COLO829 (cell line): ENCODE measurements around the gene HSPB6.
"Not testable (repeated sequence)": the region's sequence is repeated elsewhere in the genome, so short reads cannot be mapped to it uniquely, and the experiment has no call there.

Source experiments
- DNase-seq: peaks from one replicate; pipeline ENCODE4 v3.0.0; 2012; ENCODE audit warnings: low spot score

Gene HSPB6, protein sequence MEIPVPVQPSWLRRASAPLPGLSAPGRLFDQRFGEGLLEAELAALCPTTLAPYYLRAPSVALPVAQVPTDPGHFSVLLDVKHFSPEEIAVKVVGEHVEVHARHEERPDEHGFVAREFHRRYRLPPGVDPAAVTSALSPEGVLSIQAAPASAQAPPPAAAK

DNA sequence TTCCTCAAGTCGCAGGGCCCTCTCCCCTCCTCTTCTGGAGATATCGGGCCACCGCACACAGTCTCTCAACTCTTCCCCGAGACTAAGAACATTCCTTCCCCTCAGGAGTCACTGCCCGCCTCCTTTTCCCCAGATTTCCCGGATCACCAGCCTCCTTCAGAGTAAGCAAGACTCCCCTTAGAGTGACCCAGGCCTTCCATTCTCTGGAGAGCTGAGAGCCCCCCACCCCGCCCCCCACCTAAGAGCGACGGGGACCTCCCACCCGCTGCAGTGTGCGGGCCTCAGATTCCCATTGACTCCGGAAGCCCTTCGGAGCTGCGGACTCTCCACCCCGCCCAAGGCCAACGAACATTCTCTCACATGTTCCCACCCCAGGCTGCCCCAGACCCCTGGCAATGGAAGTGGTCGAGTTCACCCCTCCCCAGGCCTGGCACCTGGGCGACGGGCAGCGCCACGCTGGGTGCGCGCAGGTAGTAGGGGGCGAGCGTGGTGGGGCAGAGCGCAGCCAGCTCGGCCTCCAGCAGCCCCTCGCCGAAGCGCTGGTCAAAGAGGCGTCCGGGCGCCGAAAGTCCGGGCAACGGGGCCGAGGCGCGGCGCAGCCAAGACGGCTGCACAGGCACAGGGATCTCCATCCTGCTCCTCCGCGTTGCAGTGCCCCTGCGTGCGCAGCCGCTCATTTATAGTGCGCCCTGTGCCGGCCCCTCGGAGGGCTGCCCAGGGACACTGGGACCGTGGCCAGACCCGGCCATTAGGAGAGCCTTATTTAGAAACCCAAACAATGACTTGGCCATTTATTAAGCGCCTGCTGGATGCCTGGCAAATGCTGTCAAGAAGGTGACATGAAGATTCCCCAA lies at the start of gene HSPB6:
Gene HSPB6 (minus strand): TSS at position 653 of the 854 bp plus-strand sequence. CDS start 21 bp downstream, at position 632.
- no peak for DNase-seq

DNA sequence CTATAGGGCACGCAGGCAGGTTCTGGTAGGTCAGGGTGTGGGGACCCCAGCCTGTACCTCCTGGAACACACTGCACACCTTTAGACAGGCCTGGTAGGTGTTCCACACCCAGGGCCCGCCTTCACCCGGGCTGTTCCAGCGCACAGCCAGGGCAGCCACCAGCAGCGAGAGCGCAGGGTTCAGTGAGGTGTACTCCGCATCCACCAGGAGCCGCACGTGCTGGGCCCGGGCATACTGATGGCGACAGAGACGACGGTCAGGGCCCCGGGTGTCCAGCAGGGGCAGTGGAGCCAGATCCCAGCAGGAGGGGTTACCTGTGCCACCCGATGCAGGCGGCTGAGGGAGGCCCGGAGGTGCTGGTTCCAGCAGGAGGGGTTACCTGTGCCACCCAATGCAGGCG lies 49.8 kb upstream of the HSPB6 start:
- DNase-seq: no peak

DNA sequence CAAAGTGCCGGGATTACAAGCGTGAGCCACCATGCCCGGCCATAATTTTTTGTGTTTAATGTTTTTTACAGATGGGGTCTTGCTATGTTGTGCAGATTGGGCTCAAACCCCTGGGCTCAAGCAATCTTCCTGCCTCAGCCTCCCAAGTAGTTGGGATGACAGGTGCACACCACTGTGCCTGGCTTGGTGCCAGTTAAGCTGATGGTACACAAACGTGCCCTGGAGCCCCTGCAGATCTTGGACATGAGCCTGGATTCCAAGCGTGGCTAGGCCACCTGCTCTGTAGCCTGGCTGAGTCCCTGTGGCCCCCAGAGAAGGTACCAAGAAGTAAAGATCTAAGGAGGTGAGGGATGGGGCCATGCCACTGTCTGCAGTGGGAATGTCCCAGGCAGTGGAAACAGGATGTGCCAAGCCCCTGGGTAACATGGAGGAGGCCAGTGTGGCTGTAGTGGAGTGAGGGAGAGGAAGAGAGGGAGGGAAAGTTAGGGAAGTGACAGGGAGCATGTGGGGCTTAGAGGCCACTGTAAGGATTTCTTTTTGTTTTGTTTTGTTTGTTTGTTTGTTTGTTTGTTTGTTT lies 48.8 kb upstream of the HSPB6 start:
- no peak for DNase-seq

DNA sequence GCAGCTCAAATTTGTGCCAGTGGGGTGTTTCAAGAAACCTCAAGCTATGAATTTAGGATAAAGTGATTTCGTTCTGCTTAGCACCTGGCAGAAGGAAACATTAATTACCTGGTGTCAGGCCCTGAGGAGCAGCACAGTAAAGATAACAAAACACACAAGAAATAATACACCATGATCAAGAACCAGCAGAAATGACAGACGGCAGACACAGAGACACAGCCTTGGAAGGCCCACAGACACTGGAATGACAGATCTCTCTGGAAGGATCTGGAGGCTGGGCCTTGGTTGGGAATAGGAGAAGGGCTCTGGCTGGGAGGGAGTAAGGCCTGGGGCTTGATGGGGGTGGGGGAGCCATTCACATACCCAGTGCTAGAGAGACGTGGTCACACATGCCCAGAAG lies 45.0 kb upstream of the HSPB6 start:
- DNase-seq: no peak

GRCh38 chr19:35797663-35798062 lies 40.8 kb upstream of the HSPB6 start:
- DNase-seq: no peak

GRCh38 chr19:35796645-35797542 lies 40.1 kb upstream of the HSPB6 start:
- no peak for DNase-seq

DNA sequence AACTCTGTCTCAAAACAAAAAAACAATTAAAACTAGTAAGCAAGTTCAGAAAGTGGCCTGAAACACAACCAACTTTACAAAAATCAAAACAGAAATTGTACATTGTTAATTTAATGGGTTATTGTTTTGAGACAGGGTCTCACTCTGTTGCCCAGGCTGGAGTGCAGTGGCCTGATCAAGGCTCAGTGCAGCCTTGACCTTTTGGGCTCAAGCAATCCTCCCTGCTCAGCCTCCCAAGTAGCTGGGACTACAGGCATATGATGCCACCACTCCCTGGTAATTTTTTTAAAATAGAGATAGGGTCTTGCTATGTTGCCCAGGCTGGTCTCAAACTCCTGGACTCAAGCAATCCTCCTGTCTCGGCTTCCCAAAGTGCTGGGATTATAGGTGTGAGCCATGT lies 38.7 kb upstream of the HSPB6 start:
- DNase-seq: not testable (repeated sequence)

DNA sequence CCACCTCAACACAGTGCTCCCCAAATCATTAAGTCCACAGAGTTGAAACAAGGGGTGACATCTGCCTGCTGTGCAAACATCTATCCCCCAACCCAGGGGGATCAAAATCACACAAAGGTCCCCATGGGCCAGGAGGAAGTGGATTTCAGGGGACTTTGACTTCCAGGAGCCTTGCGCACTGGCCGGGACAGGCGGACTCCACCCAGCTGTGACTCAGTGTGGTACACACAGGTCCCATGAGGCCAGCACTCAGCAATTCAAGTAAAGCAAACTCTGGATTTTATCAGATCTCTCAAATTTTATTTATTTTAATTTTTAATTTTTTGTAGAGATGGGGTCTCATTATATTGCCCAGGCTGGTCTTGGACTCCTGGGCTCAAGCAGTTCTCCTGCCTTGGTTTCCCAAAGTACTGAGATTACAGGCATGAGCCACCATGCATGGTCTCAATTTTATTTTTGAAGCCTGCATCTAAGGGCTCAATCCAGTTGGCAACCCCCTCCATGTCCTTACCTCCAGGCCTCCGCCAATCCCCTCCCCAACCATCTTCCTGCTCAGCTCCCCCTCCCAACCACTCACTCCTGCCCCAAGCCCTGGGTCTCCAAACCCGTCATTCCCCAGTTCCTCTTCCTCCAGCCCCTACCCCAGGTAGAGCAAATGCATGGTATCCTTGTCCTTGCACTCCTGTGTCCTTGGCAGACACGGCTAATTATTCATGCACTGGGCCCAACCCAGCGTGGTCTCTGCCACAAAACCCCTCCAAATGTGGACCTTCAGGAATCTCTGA lies 36.7 kb upstream of the HSPB6 start:
- DNase-seq: no peak

DNA sequence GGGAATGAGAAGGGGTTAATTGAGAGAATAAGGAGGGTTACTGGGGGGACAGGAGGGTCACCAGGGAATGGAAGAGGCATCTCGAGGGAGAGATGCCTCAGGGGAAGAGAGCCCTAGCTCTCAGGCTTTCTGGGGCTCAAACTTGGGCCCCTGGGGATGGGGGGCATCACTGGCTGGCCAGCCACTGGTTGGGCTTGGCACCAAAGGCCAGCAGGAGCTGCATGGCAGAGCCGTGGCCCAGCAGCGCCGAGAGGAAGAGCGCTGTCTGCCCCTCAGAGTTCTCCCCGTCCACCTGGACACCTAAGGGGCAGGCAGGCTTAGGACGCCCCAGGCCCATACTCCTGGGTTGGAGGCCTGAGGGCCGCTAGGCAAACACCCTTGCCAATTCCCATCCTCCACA lies 36.1 kb upstream of the HSPB6 start:
- DNase-seq: no peak

DNA sequence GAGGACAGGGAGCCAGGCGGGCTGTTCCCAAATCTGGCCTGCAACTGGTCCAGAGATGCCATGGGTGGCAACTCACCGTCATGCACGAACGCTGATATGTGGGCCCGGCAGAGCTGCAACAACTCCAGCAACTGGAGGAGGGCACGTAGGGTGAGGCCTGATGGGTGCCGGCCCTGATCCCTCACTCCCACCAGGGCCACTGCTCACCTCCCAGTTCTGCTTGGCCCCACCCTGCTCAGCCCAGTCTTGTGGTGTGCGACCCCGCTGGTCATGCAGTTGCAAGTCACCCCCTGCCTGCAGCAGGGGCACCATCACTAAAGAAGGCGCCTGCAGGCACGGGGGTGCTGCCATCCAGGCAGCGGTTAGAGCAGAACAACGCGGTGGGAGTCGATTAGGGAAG lies 35.5 kb upstream of the HSPB6 start:
- no peak for DNase-seq

GRCh38 chr19:35791814-35792279 lies 35.0 kb upstream of the HSPB6 start:
- no peak for DNase-seq

- DNase-seq: no peak
These were observed 34.4 kb upstream of the HSPB6 start for GRCh38 chr19:35790981-35791813.

- DNase-seq: no peak
These were observed 33.4 kb upstream of the HSPB6 start for GRCh38 chr19:35789978-35790944.

DNA sequence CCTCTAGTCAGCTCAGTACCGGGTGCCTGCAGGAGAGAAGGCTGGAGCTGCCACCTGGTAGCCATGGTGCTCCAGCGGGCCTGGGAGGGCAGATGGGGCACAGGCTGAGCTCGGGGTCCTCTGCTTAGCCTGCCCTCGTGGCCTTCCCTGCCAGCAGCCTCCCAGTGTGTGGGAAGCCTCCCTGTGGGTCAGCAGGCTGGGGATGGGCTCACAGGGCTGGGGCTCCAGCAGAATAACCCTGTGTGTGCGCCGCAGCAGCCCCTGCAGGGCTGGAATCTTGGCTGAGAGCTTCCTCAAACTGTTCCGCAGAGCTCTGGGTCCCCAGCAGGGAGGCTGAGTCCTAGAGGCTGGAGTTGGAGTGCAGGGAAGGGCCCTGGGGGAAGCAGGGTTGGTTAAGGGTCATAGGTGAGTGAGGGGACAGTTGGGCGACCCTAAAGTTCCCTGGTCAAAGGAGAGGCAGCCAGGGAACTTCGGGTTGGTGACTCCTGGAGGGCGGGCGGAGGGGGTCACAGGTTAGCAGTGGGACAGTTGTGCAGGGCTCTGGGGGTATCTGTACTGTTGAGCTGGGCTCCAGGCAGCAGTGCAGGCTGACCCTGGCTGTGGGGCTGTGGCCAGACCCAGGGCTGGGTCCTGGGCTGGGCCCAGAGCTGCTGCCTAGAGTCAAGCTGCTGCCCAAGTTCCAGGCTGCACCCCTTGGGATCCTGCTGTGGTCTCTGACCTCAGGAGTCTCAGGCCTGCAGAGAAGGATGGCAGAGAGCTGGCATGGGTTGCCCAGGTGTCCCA lies 32.6 kb upstream of the HSPB6 start:
- DNase-seq: no peak

- DNase-seq: no peak
These were observed 31.6 kb upstream of the HSPB6 start for GRCh38 chr19:35788205-35788960.

DNA sequence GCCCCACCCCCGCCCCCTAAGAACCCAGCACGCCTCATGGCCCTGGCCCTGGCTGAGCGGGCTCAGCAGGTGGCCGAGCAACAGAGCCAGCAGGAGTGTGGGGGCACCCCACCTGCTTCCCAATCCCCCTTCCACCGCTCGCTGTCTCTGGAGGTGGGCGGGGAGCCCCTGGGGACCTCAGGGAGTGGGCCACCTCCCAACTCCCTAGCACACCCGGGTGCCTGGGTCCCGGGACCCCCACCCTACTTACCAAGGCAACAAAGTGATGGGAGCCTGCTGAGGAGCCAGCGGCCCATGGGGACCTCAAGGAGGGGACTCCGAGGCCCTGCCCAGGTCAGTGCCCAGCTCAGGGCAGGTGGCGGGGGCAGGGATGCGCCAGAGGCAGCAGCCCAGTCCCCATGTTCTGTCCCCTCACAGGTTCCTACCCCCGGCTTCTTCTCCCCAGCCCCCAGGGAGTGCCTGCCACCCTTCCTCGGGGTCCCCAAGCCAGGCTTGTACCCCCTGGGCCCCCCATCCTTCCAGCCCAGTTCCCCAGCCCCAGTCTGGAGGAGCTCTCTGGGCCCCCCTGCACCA lies 30.5 kb upstream of the HSPB6 start:
- DNase-seq: no peak
